Measurements from ENCODE around the gene RABL3.

GRCh38 chr3:120682095-120682681 lies 60.1 kb downstream of the RABL3 start, which contains the start of gene HGD:
- no peak for TF ChIP-seq POLR2A (IDR thresholded peaks at IDR 0.05; ENCODE audit: low read depth, low read length)
- TF ChIP-seq CTCF (conservative IDR thresholded peaks at IDR 0.05; ENCODE audit: low read depth, low read length) = no peak
